ENCODE data around the gene INCENP. TPM values are rescaled to one million over a fixed set of nuclear protein-coding genes. Genes with fewer than 3 reads are reported as not detected.

Gene INCENP
- total RNA-seq, 1 donor from 2014 or later = 48.0 TPM

DNA sequence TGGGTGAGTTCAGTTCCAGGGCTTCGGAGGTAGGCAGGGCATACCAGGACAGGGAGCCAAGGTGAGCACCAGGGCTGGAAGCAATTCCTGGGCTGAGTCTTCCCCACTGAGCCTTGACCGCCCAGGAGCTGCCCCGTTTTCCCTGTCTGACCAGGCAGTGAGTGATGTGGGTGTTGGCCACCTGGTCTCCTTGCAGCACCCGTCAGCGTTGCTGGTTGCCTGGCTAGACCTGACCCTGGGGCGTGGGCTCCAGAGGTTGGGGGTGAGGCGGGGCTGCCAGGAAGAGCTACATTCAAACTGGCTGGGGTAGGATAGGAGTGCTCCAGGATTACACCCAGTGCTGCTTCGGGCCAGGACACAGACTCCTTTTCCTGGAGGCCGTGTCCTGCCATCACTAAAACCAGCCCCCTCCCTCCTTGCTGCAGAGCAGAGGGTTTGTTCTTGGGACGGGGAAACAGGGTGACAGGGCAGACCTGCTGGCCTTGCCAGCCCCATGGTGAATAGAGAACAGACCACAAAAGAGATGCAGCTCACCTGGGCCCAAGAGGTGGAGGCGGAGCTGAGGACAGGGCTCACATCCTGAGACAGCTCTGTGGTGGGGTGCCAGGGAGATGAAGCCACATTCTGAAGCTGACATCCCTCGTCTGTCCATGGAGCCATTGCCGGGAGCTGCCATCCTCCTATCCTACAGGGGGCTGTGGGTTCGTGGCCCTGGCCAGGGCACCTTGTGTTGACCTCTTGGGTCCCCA, 14.2 kb downstream of the INCENP start:
- H3K27ac Mint-ChIP-seq (ENCODE audit: unreplicated experiment) = no peak overlapping the region
- H3K4me1 Mint-ChIP-seq (ENCODE audit: low read depth, unreplicated experiment) = peaks cover 5% of the 10 kb centered on the region
- no peaks in the 10 kb centered on the region for H3K27me3 Mint-ChIP-seq (ENCODE audit: unreplicated experiment)
- no peaks in the 10 kb centered on the region for H3K9me3 Mint-ChIP-seq (ENCODE audit: unreplicated experiment)
- no peak overlapping the region for H3K4me3 Mint-ChIP-seq (ENCODE audit: unreplicated experiment)
- TF ChIP-seq, protein P1, sequence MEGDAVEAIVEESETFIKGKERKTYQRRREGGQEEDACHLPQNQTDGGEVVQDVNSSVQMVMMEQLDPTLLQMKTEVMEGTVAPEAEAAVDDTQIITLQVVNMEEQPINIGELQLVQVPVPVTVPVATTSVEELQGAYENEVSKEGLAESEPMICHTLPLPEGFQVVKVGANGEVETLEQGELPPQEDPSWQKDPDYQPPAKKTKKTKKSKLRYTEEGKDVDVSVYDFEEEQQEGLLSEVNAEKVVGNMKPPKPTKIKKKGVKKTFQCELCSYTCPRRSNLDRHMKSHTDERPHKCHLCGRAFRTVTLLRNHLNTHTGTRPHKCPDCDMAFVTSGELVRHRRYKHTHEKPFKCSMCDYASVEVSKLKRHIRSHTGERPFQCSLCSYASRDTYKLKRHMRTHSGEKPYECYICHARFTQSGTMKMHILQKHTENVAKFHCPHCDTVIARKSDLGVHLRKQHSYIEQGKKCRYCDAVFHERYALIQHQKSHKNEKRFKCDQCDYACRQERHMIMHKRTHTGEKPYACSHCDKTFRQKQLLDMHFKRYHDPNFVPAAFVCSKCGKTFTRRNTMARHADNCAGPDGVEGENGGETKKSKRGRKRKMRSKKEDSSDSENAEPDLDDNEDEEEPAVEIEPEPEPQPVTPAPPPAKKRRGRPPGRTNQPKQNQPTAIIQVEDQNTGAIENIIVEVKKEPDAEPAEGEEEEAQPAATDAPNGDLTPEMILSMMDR (IDR thresholded peaks at IDR 0.05; ENCODE audit: partially characterized antibody, unreplicated experiment) = no peak
- no peak for DNase-seq
- no peaks in the 10 kb centered on the region for H3K36me3 Mint-ChIP-seq (ENCODE audit: unreplicated experiment)

GRCh38 chr11:62138630-62139425, 15.0 kb downstream of the INCENP start:
- H3K9me3 Mint-ChIP-seq (ENCODE audit: unreplicated experiment) = no peaks in the 10 kb centered on the region
- no peak overlapping the region for H3K27ac Mint-ChIP-seq (ENCODE audit: unreplicated experiment)
- H3K27me3 Mint-ChIP-seq (ENCODE audit: unreplicated experiment) = no peaks in the 10 kb centered on the region
- H3K36me3 Mint-ChIP-seq (ENCODE audit: unreplicated experiment) = no peaks in the 10 kb centered on the region
- peaks cover 5% of the 10 kb centered on the region for H3K4me1 Mint-ChIP-seq (ENCODE audit: low read depth, unreplicated experiment)
- TF ChIP-seq, protein P1 (IDR thresholded peaks at IDR 0.05; ENCODE audit: partially characterized antibody, unreplicated experiment) = no peak
- DNase-seq = no peak
- H3K4me3 Mint-ChIP-seq (ENCODE audit: unreplicated experiment) = no peak overlapping the region

- DNase-seq = no peak
- peaks cover 4% of the 10 kb centered on the region for H3K27me3 Mint-ChIP-seq (ENCODE audit: unreplicated experiment)
These were observed 15.9 kb downstream of the INCENP start for GRCh38 chr11:62139526-62140303.

GRCh38 chr11:62140304-62141110, 16.7 kb downstream of the INCENP start:
- H3K9me3 Mint-ChIP-seq (ENCODE audit: unreplicated experiment) = peaks cover 2% of the 10 kb centered on the region
- H3K27ac Mint-ChIP-seq (ENCODE audit: unreplicated experiment) = no peak overlapping the region
- DNase-seq = no peak
- TF ChIP-seq, protein P1 (IDR thresholded peaks at IDR 0.05; ENCODE audit: partially characterized antibody, unreplicated experiment) = no peak
- peaks cover 5% of the 10 kb centered on the region for H3K4me1 Mint-ChIP-seq (ENCODE audit: low read depth, unreplicated experiment)
- no peak overlapping the region for H3K4me3 Mint-ChIP-seq (ENCODE audit: unreplicated experiment)
- peaks cover 5% of the 10 kb centered on the region for H3K27me3 Mint-ChIP-seq (ENCODE audit: unreplicated experiment)
- no peaks in the 10 kb centered on the region for H3K36me3 Mint-ChIP-seq (ENCODE audit: unreplicated experiment)

More at GRCh38 chr11:62139526-62140303, 15.9 kb downstream of the INCENP start:
- TF ChIP-seq, protein P1 (IDR thresholded peaks at IDR 0.05; ENCODE audit: partially characterized antibody, unreplicated experiment) = no peak
- no peak overlapping the region for H3K27ac Mint-ChIP-seq (ENCODE audit: unreplicated experiment)
- H3K4me1 Mint-ChIP-seq (ENCODE audit: low read depth, unreplicated experiment) = peaks cover 5% of the 10 kb centered on the region
- no peak overlapping the region for H3K4me3 Mint-ChIP-seq (ENCODE audit: unreplicated experiment)
- H3K36me3 Mint-ChIP-seq (ENCODE audit: unreplicated experiment) = no peaks in the 10 kb centered on the region
- peaks cover 2% of the 10 kb centered on the region for H3K9me3 Mint-ChIP-seq (ENCODE audit: unreplicated experiment)

Data from glutamatergic neuron (in vitro differentiated cells).